Urothelium cell line (cell line): ENCODE data around the gene PSMB2.
A peak's percentile ranks its signal among the peaks of the same experiment; 100 is the strongest.
"Not testable (repeated sequence)": the region's sequence is repeated elsewhere in the genome, so short reads cannot be mapped to it uniquely, and the experiment has no call there.

Source experiments
- DNase-seq: peaks from one replicate; pipeline ENCODE4 v3.0.0; 2011; ENCODE audit warnings: low spot score, mixed read lengths
- FAIRE-seq: peaks from 2 replicates; lab custom pipeline; 2011; peaks lifted over from hg19 to GRCh38; lab: Jason Lieb, UNC

Gene PSMB2

GRCh38 chr1:35641233-35641866, at the start of gene PSMB2:
Gene PSMB2 (minus strand): TSS chr1:35641526. CDS start chr1:35641432, 94 bp downstream.
- DNase-seq (peak; percentile 94), FAIRE-seq (peak; percentile 65)

DNA sequence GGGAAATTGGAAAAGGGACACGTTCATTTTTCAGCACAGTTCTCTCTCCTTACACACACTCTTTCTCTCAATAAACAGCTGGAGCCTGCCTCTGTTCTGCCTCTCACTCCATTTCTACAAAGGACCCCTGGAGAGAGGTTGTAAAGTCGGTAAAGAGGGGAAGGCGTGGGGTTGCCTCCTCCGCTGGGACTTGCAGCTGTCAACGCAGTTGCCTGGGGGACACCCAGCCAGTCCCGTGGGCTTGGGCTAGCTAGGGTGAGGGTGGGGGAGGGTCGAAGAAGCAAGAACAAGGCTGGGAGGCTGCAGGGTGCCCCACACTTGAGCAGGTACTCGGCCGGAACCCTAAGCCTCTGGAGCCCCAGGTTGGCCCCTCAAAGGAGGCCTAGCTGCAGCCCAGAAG, 49.8 kb upstream of the PSMB2 start:
- FAIRE-seq (no peak), DNase-seq (no peak)

DNA sequence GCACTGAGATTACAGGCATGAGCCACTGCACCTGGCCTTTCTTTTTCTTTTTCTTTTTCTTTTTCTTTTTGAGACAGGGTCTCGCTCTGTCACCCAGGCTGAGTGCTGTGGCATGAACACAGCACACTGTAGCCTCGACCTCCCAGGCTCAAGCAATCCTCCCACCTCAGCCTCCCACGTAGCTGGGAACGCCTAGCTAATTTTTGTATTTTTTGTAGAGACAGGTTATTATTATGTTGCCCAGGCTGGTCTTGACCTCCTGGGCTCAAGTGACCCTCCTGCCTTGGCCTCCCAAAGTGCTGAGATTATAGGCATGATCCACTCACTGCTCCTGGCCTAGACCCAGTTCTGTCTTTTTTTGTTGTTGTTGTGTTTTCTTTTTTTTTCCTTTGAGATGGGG, 48.8 kb upstream of the PSMB2 start:
- FAIRE-seq, DNase-seq: not testable (repeated sequence)

- no peak for DNase-seq
- FAIRE-seq, result no peak
These were observed 46.8 kb upstream of the PSMB2 start for GRCh38 chr1:35688161-35688560.

GRCh38 chr1:35683012-35683411, 41.7 kb upstream of the PSMB2 start:
- DNase-seq, result no peak

DNA sequence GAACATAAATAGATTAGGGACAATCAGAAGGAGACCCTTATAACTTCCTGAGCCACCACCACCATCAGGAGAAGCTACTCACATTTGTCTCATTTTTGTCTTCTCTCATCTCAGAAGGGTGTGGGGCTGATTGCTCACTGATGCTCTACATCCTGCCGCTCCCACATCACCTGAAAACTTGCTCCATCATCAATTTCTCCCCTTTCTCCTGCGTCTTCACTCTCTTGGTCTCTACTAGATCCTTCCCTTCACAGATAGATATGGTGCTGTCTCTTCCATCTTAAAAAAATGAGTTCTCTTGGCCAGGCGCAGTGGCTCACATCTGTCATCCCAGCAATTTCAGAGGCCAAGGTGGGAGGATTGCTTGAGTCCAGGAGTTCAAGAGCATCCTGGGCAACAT, 38.9 kb upstream of the PSMB2 start:
- DNase-seq (no peak), FAIRE-seq (no peak)

More at GRCh38 chr1:35683012-35683411, 41.7 kb upstream of the PSMB2 start:
- FAIRE-seq, result no peak

DNA sequence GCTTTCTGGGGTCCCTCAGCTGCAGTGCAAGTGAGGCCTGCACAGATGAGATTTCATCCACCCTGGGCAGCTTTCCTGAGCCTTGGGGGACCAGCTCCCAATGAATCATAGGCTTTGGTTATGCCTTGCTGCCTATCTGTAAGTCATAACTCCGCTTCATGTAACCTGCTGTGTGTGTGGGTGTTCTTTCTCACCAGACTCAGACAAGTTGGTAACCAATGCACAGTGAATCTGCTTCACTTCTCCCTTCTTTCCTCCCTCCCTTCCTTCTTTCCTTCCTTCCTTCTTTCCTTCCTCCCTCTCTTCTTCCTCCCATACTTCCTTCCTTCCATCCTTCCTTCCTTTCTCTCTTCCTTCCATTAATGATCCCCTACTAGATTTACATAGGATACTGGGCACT, 34.4 kb upstream of the PSMB2 start:
- FAIRE-seq (no peak), DNase-seq (no peak)

DNA sequence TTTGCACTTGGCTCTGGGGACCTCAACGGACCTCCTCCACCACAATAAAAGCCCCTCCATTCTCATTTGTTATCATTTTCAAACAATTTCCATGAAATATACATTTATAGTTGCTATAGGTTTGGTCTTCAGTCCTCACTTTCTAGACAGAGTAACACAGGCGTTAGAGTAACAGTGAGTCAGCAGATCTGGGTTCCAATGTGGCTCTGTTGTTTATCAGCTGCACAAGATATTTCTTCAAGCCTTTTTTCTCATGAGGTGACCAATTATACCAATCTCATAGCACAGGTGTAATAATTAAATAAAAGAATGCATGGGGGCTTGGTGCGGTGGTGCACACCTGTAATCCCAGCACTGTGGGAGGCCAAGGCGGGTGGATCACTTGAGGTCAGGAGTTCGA, 32.8 kb upstream of the PSMB2 start:
- DNase-seq, result no peak
- no peak for FAIRE-seq

- FAIRE-seq, result no peak
- DNase-seq, result no peak
These were observed 30.8 kb upstream of the PSMB2 start for GRCh38 chr1:35672116-35672515.

DNA sequence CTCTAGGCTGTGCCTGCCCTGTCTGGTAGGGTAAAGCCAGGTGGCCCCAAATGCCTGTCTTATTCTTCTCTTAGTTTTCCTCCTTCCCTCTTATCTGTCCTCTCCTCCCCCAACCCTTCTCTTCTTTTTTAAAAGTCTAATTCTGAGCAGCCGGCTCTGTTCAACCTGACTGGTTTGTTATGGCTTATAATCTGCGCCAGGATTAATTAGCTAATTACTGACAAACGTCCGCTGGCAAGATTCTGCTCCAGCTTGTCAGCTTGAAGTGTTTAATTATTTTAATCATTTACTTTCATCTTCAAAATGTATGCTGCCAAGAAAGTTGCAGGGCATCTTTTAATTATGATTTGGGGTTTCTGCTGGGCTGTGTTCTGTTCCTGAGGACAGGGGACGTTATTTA, 27.2 kb upstream of the PSMB2 start:
- FAIRE-seq, result no peak

DNA sequence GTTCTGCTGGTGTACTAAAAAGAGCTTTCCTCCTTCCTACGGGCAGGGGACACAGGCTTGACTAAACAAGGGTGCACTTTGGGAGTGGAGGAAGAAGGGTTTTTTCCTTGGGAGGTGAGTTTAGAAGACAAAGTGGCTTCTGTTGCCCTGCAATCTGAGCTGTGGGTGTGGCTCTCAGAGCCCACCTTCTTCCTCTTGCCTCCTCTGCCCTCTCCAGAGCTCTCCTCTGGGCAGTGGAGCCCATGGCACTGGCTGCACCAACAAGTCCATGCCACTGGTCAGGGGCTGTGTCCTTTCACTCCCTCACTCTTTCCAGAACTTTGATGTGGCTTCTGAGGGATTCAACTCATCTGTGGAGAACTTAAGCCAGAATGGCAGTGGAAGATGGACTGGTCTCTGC, 25.6 kb upstream of the PSMB2 start:
- FAIRE-seq (no peak), DNase-seq (no peak)

More for the DNA sequence above, 27.2 kb upstream of the PSMB2 start:
- no peak for DNase-seq

DNA sequence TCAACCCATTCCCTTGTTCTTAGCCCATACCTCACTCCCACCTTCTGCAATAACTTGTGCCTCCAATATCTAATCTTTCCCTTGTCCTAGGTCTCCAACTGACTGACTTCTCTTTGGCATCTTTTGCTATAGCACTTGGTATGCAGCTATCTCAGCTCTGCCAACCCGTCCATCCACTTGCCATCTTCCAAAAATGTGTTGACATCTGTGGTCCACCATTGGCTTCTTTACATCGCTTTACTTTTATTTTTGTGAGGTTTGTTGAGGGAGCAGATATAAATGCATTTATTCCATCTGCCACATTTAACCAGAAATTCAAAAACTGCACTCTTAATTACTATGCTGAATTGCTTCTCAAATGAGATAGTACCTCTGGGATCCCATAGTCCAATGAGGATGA, 24.9 kb upstream of the PSMB2 start:
- DNase-seq, result no peak
- FAIRE-seq, result no peak

DNA sequence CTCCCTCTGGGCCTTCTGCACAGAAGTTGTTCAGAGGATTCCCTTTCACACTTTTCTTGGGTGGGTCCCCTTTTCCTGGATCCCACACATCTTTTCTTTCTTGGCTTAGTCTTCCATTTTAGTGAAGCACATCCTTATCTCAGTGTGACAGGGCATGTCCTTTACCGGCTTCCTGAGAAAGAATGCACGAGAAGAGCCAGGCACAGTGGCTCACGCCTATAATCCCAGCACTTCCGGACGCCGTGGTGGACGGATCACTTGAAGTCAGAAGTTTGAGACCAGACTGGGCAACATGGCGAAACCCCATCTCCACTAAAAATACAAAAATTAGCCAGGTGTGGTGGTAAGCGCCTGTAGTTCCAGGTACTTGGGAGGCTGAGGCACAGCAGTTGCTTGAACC, 22.1 kb upstream of the PSMB2 start:
- FAIRE-seq (no peak), DNase-seq (no peak)

- FAIRE-seq (no peak), DNase-seq (no peak)
These were observed 20.1 kb upstream of the PSMB2 start for GRCh38 chr1:35661474-35661795.

GRCh38 chr1:35660581-35661473, 19.5 kb upstream of the PSMB2 start:
- DNase-seq, result peak; percentile 50
- no peak for FAIRE-seq

DNA sequence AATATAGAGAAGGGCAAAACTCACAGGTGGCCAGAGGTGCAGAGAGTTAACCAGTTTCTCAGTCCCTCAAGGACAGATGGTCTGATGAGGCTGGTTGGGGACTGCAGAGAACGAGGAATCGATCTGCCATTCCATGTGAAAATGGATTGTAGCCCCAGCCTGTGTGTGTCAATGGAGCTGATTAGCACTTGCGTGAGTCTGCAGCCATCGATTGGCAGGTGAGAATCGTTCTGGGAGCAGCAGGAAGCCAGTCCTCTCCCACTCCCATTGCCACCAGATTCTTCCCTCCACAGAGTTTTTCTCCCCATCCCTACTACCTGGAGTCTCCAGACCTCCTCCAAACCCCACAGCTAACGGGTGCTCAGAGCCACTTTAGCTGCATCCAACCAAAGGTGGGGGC, 18.3 kb upstream of the PSMB2 start:
- no peak for FAIRE-seq
- DNase-seq, result no peak

GRCh38 chr1:35657851-35658250, 16.5 kb upstream of the PSMB2 start:
- no peak for FAIRE-seq
- DNase-seq, result no peak

GRCh38 chr1:35656863-35657232, 15.5 kb upstream of the PSMB2 start:
- DNase-seq (no peak), FAIRE-seq (no peak)

- FAIRE-seq, result no peak
These were observed 15.0 kb upstream of the PSMB2 start for GRCh38 chr1:35656148-35656862.

GRCh38 chr1:35655196-35655595, 13.9 kb upstream of the PSMB2 start:
- no peak for FAIRE-seq
- no peak for DNase-seq

More at GRCh38 chr1:35656148-35656862, 15.0 kb upstream of the PSMB2 start:
- DNase-seq, result no peak

GRCh38 chr1:35650416-35650815, 9.1 kb upstream of the PSMB2 start:
- DNase-seq, result no peak
- FAIRE-seq, result no peak

DNA sequence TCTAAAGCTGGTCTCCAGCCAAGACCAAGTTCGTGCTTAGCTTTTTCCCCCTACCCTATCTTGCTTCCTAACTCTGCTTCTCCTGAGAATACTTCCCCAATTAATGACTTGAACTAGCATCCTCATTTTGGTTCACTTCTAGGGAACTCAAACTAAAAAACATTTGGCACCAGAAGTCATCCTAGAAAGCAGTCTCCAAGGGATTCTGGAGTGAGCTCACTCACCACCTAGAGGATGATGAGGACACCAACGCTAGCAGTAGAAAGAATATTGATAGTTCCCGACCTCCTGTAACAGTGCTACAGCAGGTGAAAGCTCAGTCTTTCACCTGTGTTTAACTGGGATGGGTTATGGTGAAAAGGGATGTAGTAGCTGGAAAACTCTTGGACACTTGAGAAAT, 4.7 kb upstream of the PSMB2 start:
- no peak for FAIRE-seq
- DNase-seq, result peak; percentile 37
